Pancreas (tissue), 10 donors: Measurements from ENCODE around the gene MSH2. TPM values are rescaled to one million over a fixed set of nuclear protein-coding genes. Genes with fewer than 3 reads are reported as not detected.

Experiments
- ATAC-seq, 4 donors: fragments of 200-7000 bp; cut with Tn5 transposase; one replicate each; pipeline versions ENCODE4 v1.8.0 to v1.9.1; 2020; ENCODE audit warnings: mild to moderate bottlenecking in 4 of 4, moderate library complexity in 4 of 4
- DNase-seq, 6 donors: peaks; one replicate each; pipeline ENCODE4 v3.0.0-alpha.2; 2020
- FAIRE-seq: peaks from 2 replicates; lab custom pipeline; 2012; peaks lifted over from hg19 to GRCh38; lab: Jason Lieb, UNC
- H3K27ac ChIP-seq, 4 donors: fragments of 200-600 bp; sonication (generic); 1 replicate in 3 of 4; 2 replicates in 1 of 4; pipeline versions ENCODE4 v1.5.0 to v1.8.0; 2020
- H3K27me3 ChIP-seq, 4 donors: fragments of 200-600 bp; one replicate each; pipeline ENCODE4 v1.8.0; 2021
- H3K36me3 ChIP-seq, 3 donors: fragments of 200-600 bp; sonication (generic) in 1 of 3; one replicate each; pipeline versions ENCODE4 v1.5.0 to v1.8.0; 2020 to 2021
- H3K4me1 ChIP-seq, 3 donors: fragments of 200-600 bp; one replicate each; pipeline ENCODE4 v1.8.0; 2021
- H3K4me3 ChIP-seq, 4 donors: fragments of 200-600 bp; sonication (generic) in 2 of 4; one replicate each; pipeline versions ENCODE4 v1.5.0 to v1.8.0; 2020 to 2021
- H3K9me3 ChIP-seq, 4 donors: fragments of 200-600 bp; one replicate each; pipeline ENCODE4 v1.8.0; 2021
- CTCF ChIP-seq, 4 donors: fragments of 200-600 bp; sonication (generic) in 3 of 4; IDR thresholded peaks; one replicate each; pipeline versions ENCODE4 v1.5.0 to v1.8.0; 2021; ENCODE audit warnings: antibody characterized with exemption in 4 of 4
- WGBS, 2 donors: extraction: QIAGEN DNeasy Blood & Tissue Kit; methylation state at CpG; one replicate each; pipeline ENCODE4 v1.1.7; 2013; 5-methylcytosine and 5-hydroxymethylcytosine counted together
- intact Hi-C, 3 donors: fragments of 100-400 bp; cut with DNase I; formaldehyde crosslinking; loops; one replicate each; pipeline versions ENCODE4 v1.11.1 to v1.14.2; 2022
- polyA plus RNA-seq, 2 donors: library from polyadenylated mRNA; stranded (reverse); fragments of 200-250 nt; gene quantifications; one replicate each; pipeline ENCODE4 v1.2.3, GENCODE V29; 2013
- total RNA-seq, 6 donors: library from RNA; stranded (reverse); fragmentation: NEBNext Ultra II Directional in 4 of 6; extraction: Animal tissue kit (Norgen Biotek cat#: 25700) in 4 of 6; gene quantifications; one replicate each; pipeline versions ENCODE4 v1.2.1 to v1.2.4, GENCODE V29; 2021 to 2023
- donor health status: healthy with polysubstance abuse.
- donor health status: DM: no; HTN: no; CAD: no; lungs with moderate emphysema.
- donor health status: DM: no; HTN: no; CAD: no.
- donor health status: control.
- donor health status: control.
- donor health status: Bipolar disorder and iron deficiency.
- donor health status: DM: yes; HTN: yes; CAD: no.
- donor health status: DM: no; HTN: no; CAD: no.
- donor health status: DM: no; HTN: no; CAD: no.
- donor health status: DM: yes; HTN: yes; CAD: no.

Gene MSH2
- total and polyA plus RNA-seq, 8 donors = 3.3 to 10.3 (median 7.3) TPM

- no peaks in the 10 kb centered on the region for H3K9me3 ChIP-seq
- WGBS, 2 donors = 74 to 75% methylated on average over 7 of the region's 7 CpGs
- no peak for FAIRE-seq
These were observed 113.6 kb downstream of the MSH2 start for GRCh38 chr2:47516360-47517104.

GRCh38 chr2:47518497-47519146 lies 115.7 kb downstream of the MSH2 start:
- no peak for ATAC-seq
- Histone ChIP-seq H3K4me3 (no peak overlapping the region), H3K9me3 (no peaks in the 10 kb centered on the region), H3K4me1 (no peaks in the 10 kb centered on the region), H3K36me3 (no peaks in the 10 kb centered on the region), H3K27me3 (no peaks in the 10 kb centered on the region), H3K27ac (no peak overlapping the region)
- TF ChIP-seq CTCF (IDR thresholded peaks at IDR 0.05) = no peak
- intact Hi-C loops = no loop called here
- FAIRE-seq = no peak
- DNase-seq = no peak
- 88 to 92% methylated on average over 12 of the region's 12 CpGs for WGBS, 2 donors

More at GRCh38 chr2:47516360-47517104, 113.6 kb downstream of the MSH2 start:
- Histone ChIP-seq H3K27ac (no peak overlapping the region), H3K4me1 (no peaks in the 10 kb centered on the region), H3K4me3 (no peak overlapping the region), H3K27me3 (no peaks in the 10 kb centered on the region), H3K36me3 (no peaks in the 10 kb centered on the region)
- TF ChIP-seq CTCF (IDR thresholded peaks at IDR 0.05) = no peak
- no peak for DNase-seq
- no peak for ATAC-seq
- intact Hi-C loops = no loop called here

DNA sequence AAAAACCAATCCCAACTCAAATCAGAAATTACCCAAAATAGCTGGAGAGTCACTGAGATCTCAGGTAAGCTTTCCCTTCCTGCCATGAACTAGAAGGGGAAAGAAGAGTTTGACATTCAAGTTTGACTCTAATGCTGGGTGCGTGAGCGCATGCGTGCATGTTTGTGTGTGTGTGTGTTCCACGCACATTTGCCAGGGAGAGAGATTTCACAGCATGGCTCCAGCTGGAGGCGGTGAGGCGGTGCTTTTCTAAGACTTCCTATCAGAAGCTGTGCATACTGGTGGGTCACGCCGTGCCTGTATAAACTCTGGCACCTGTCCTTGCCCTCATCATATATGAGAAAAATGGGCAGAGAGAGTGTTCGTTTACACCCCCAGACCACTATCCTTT lies 116.2 kb downstream of the MSH2 start:
- intact Hi-C loops = no loop called here
- H3K36me3 ChIP-seq = no peaks in the 10 kb centered on the region
- H3K9me3 ChIP-seq = no peaks in the 10 kb centered on the region
- no peak for FAIRE-seq
- DNase-seq = no peak
- WGBS, 2 donors = 92 to 97% methylated on average over 9 of the region's 9 CpGs
- TF ChIP-seq CTCF (IDR thresholded peaks at IDR 0.05) = no peak
- H3K27ac ChIP-seq = no peak overlapping the region
- ATAC-seq = no peak
- no peaks in the 10 kb centered on the region for H3K4me1 ChIP-seq
- H3K27me3 ChIP-seq = no peaks in the 10 kb centered on the region
- no peak overlapping the region for H3K4me3 ChIP-seq

- no peak for TF ChIP-seq CTCF (IDR thresholded peaks at IDR 0.05)
- Histone ChIP-seq H3K9me3 (no peaks in the 10 kb centered on the region), H3K27ac (no peak overlapping the region), H3K4me1 (no peaks in the 10 kb centered on the region), H3K36me3 (no peaks in the 10 kb centered on the region), H3K4me3 (no peak overlapping the region), H3K27me3 (no peaks in the 10 kb centered on the region)
- 88 to 90% methylated on average over 9 of the region's 9 CpGs for WGBS, 2 donors
- FAIRE-seq (no peak), DNase-seq (no peak), ATAC-seq (no peak)
- intact Hi-C loops = no loop called here
These were observed 116.8 kb downstream of the MSH2 start for GRCh38 chr2:47519604-47520301.
